ENCODE results near the gene ZBTB20.

ZBTB20 gene

GRCh38 chr3:114361391-114361790 is 785.7 kb downstream of the ZBTB20 start:
- no peak overlapping the region for H3K27ac ChIP-seq (ENCODE audit: low read length)
- no peak overlapping the region for H3K9ac ChIP-seq (ENCODE audit: low read length)
- no peaks in the 10 kb centered on the region for H3K4me1 ChIP-seq (ENCODE audit: low read length)
- no peak overlapping the region for H2AFZ ChIP-seq (ENCODE audit: low read length)
- H3K4me3 ChIP-seq (ENCODE audit: low read length) = no peak overlapping the region
- no peak overlapping the region for H3K4me2 ChIP-seq (ENCODE audit: low read depth, low read length)
- no peaks in the 10 kb centered on the region for H3K79me2 ChIP-seq (ENCODE audit: low read length)
- H3K9me2 ChIP-seq (replicated peaks; ENCODE audit: insufficient read depth, low read length) = no peaks in the 10 kb centered on the region
- H4K20me1 ChIP-seq (ENCODE audit: insufficient read depth, low read length) = no peaks in the 10 kb centered on the region
- no peaks in the 10 kb centered on the region for H3K27me3 ChIP-seq (replicated peaks; ENCODE audit: insufficient read depth, low read length)
- no peak for DNase-seq
- no peaks in the 10 kb centered on the region for H3K9me3 ChIP-seq (replicated peaks; ENCODE audit: insufficient read depth, low read length)
- H3K36me3 ChIP-seq (replicated peaks; ENCODE audit: insufficient read depth, low read length) = no peaks in the 10 kb centered on the region
- no peaks in the 10 kb centered on the region for H3F3A ChIP-seq (ENCODE audit: insufficient read depth, low read length)
- TF ChIP-seq EZH2 (optimal IDR thresholded peaks at IDR 0.05; ENCODE audit: low read depth, low read length) (no peak), CTCF (IDR thresholded peaks at IDR 0.05; ENCODE audit: low read length) (no peak), EZH2phosphoT487 (IDR thresholded peaks at IDR 0.05; ENCODE audit: low read length) (no peak)

GRCh38 chr3:114356525-114356924 is 790.6 kb downstream of the ZBTB20 start:
- Histone ChIP-seq H3K36me3 (replicated peaks; ENCODE audit: insufficient read depth, low read length) (no peaks in the 10 kb centered on the region), H4K20me1 (ENCODE audit: insufficient read depth, low read length) (no peaks in the 10 kb centered on the region), H3K79me2 (ENCODE audit: low read length) (no peaks in the 10 kb centered on the region), H3K27me3 (replicated peaks; ENCODE audit: insufficient read depth, low read length) (no peaks in the 10 kb centered on the region), H3K27ac (ENCODE audit: low read length) (no peak overlapping the region), H3K9ac (ENCODE audit: low read length) (no peak overlapping the region), H2AFZ (ENCODE audit: low read length) (no peak overlapping the region), H3K4me1 (ENCODE audit: low read length) (no peaks in the 10 kb centered on the region), H3K4me2 (ENCODE audit: low read depth, low read length) (no peak overlapping the region), H3K9me2 (replicated peaks; ENCODE audit: insufficient read depth, low read length) (no peaks in the 10 kb centered on the region), H3K9me3 (replicated peaks; ENCODE audit: insufficient read depth, low read length) (no peaks in the 10 kb centered on the region), H3K4me3 (ENCODE audit: low read length) (no peak overlapping the region), H3F3A (ENCODE audit: insufficient read depth, low read length) (no peaks in the 10 kb centered on the region)
- no peak for DNase-seq
- TF ChIP-seq CTCF (IDR thresholded peaks at IDR 0.05; ENCODE audit: low read length) = no peak
- no peak for TF ChIP-seq EZH2 (optimal IDR thresholded peaks at IDR 0.05; ENCODE audit: low read depth, low read length)
- TF ChIP-seq EZH2phosphoT487 (IDR thresholded peaks at IDR 0.05; ENCODE audit: low read length) = no peak

- H3K4me3 ChIP-seq (ENCODE audit: low read length) = no peak overlapping the region
- H2AFZ ChIP-seq (ENCODE audit: low read length) = no peak overlapping the region
- H3K79me2 ChIP-seq (ENCODE audit: low read length) = no peaks in the 10 kb centered on the region
- H3K9me3 ChIP-seq (replicated peaks; ENCODE audit: insufficient read depth, low read length) = no peaks in the 10 kb centered on the region
- no peak overlapping the region for H3K27ac ChIP-seq (ENCODE audit: low read length)
- no peaks in the 10 kb centered on the region for H3K4me1 ChIP-seq (ENCODE audit: low read length)
- no peak overlapping the region for H3K9ac ChIP-seq (ENCODE audit: low read length)
- no peaks in the 10 kb centered on the region for H4K20me1 ChIP-seq (ENCODE audit: insufficient read depth, low read length)
- H3K9me2 ChIP-seq (replicated peaks; ENCODE audit: insufficient read depth, low read length) = no peaks in the 10 kb centered on the region
- H3K27me3 ChIP-seq (replicated peaks; ENCODE audit: insufficient read depth, low read length) = no peaks in the 10 kb centered on the region
- no peak for DNase-seq
- no peaks in the 10 kb centered on the region for H3F3A ChIP-seq (ENCODE audit: insufficient read depth, low read length)
- TF ChIP-seq EZH2phosphoT487 (IDR thresholded peaks at IDR 0.05; ENCODE audit: low read length) = no peak
- TF ChIP-seq CTCF (IDR thresholded peaks at IDR 0.05; ENCODE audit: low read length) = no peak
- no peak for TF ChIP-seq EZH2 (optimal IDR thresholded peaks at IDR 0.05; ENCODE audit: low read depth, low read length)
- no peak overlapping the region for H3K4me2 ChIP-seq (ENCODE audit: low read depth, low read length)
- H3K36me3 ChIP-seq (replicated peaks; ENCODE audit: insufficient read depth, low read length) = no peaks in the 10 kb centered on the region
Observed at GRCh38 chr3:114356066-114356465, 791.0 kb downstream of the ZBTB20 start.

Data from MM.1S (cell line).